Activated CD8-positive, alpha-beta memory T cell treated with anti-CD3 and anti-CD28 coated beads, Interleukin-2, amount 50 U/mL, for 24 hours (primary cell): ENCODE data around the gene NUDT1.

ENCODE experiments used
- DNase-seq: peaks from one replicate; pipeline ENCODE4 v3.0.0-alpha.2; 2020; ENCODE audit errors: extremely low read depth

The NUDT1 gene

DNA sequence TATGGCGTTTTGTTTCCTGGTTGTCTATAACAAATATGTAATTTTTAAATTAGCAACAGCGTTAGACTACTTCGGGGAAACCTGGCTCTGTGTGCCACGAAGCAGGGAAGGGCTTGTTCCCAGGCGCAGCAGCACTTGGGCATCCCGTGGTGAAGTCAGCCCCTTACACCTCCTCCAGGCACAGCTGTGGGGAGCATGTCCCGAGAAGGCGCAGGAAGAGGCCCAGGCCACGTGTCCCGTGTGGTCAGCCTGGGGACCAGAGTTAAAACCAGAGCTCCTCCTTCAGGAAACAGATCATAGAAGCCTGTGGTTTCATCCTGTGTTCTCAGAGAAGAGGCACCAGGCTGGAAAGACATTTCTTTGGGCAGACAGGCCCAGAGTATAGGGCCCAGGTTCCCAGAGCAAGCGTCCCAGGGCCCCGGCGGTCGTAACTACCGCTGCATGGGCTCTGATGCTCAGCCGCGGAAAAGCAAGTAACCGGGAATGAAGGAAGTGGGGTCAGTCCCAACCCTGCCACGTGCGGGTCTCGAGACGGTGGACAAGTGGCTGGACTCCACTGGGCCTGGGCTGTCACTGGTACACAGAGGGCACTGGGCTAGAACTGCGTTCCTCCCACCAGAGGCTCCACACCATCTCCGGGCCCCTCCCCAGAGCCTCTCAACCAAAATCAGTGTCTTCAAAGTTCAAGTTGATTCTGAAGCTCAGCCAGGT, 7.1 kb downstream of the NUDT1 start:
- no peak for DNase-seq

DNA sequence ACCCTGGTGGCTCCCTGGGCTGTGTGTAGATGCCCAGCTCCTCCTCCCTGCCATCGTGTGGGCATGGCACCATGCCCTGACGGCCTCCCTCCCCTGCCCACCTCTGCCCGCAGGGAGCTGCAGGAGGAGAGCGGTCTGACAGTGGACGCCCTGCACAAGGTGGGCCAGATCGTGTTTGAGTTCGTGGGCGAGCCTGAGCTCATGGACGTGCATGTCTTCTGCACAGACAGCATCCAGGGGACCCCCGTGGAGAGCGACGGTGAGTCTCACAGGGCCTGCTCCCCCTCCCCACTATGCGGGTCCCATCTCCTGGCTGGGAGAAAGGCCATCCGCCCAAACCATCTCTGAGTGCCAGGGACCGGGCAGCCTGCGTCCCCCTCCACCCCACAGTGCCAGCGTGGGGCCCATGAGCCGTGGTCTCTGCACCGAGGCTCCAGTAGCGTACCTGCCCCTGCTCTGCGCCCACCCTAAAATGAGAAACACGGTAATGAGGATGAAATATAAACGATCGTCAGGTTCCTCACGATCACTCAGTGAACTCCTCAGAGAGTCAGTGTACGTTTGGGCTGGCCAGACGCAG, 7.8 kb downstream of the NUDT1 start:
- no peak for DNase-seq

DNA sequence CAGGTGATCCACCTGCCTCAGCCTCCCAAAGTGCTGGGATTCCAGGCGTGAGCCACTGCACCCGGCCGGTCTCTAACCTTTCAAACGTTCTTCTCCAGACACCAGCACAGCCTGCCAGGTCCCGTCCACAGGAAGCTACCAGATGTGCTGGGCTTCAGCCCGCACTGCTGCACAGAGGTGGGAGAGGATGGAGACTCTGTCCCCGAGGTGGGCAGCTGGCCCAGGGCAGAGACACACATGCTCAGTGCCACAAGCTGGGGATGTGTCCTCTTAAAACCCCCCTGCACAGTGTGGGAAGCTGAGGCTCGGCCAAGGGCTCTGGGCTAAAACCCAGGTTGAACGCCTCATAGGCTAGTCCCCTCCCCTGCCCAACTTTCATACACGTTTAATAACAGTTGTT, 9.4 kb downstream of the NUDT1 start:
- DNase-seq: no peak

DNA sequence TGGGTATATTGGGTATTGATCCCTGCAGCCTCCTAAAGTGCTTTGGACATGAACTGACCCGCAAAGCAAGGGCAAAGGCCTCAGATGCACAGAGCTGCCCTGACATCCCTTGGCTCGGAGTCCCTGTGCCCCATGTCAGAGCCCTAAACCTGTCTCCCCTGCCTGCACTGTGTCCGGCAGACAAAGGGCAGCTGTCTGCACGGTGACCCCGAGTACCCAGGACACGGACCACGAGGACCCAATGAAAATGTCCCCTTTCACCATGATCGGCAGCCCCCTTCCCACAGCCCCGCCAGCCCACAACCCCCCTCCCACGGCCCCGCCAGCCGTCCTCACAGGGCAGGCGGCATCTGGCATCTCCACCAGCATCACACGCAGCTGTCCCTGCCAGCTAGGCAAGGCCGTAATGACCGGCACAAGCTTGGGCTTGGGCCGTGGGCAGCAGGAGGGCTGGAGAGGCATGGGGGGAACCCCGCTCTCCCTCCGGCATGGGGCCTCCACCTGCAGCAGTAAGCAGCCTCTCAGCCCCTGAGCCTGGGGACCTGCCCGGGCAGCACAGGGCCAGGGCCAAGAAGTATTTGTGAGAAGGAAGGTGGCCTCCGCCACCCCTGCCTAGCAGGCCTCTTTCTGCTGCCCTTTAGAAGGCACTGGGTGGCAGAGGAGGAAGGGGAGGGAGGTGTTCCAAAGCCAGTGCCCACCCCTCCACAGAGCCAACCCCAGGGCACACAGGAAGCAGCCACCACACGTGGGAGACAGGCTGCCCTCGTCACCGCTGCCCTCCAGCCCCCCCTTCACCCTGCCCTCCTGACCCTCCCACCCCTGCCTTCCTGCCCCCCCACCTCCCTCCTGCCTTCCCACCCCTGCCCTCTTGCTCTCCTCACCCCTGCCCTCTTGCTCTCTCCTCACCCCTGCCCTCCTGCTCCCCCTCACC, 10.1 kb downstream of the NUDT1 start:
- no peak for DNase-seq

DNA sequence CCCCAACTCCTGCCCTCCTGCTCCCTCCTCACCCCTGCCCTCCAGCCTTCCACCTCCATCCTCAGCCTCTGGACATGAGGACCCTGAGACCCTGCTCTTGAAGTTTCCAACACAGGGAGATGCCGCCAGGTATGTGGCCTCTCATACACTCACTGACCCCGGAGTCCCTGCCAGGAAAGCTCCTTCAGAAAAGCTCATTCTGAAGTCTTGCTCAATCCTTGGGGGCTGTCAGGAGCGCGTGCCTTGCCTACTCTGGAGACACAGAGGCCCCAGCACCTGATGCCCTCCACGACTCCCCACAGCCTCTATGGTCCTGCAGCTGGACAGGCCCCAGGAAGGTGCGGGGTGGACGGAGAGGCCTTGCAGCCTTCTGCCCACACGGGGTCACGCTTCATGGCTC, 11.0 kb downstream of the NUDT1 start:
- DNase-seq: no peak

DNA sequence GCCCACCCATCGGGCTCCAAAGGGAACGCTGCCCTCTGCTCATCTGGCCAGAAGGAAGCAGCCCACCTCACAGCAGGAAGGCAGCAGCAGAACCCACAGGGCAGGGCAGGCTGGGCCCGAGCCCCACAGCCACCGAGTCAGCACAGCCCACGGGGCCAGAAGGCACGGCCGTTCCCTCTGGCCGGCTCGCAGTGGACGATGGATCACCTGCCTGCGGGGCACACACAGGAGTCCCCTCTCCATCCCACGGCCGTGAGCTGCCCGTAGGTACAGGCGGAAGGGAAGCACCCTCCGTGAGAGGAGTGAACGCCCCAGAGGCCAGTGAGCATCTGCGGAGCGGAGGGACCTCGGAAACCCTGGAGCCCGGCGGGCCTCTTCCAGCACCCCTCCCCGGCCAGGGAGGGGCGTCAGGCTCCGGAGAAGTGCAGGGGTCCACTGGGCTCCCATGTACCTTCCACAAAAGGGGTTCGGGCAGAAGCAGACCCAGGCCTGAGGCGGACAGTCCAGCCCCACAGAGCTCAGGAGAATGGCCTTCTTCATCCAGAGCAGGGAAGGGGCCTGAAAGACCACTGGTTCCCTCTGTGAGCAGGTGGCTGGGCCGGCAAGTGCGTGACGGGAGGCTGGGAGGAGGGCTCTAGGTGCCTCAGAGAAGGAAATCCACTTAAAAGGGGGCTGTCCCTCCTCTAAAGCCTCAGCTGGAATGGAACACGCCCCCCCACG, 11.7 kb downstream of the NUDT1 start:
- no peak for DNase-seq

DNA sequence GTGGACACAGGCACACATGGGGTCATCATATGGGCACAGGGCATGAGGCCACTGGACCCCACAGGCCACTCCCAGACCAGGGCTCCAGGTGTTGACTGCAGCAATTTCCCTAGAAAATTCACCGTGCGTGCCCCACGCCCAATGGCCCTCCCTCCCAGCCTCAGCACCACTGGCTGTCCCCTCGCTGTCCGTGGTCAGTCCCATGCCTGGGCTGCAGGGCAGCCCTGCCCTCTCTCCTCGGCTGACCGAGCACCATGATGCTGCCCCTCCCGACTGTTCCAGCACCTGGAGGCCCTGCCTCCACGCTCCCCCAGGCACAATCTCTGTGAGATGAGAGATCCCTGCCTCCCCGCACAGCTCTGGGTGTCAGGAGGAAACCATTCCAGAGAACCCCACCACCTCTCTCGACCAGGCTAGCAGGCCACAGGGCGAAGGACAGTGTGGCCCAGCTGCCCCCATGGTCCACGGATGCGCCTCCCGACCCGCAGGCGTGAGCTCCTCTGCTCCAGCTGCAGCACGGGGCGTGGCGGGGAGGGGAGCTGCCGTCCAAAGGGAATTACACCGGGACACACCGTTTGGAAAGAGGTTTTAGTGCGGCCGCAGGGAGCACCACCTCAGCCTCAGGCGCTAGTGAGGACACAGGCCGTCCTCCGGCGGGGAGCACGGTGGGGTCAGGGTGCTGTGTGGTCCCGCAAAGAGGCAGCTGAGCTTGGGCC, 12.6 kb downstream of the NUDT1 start:
- no peak for DNase-seq

DNA sequence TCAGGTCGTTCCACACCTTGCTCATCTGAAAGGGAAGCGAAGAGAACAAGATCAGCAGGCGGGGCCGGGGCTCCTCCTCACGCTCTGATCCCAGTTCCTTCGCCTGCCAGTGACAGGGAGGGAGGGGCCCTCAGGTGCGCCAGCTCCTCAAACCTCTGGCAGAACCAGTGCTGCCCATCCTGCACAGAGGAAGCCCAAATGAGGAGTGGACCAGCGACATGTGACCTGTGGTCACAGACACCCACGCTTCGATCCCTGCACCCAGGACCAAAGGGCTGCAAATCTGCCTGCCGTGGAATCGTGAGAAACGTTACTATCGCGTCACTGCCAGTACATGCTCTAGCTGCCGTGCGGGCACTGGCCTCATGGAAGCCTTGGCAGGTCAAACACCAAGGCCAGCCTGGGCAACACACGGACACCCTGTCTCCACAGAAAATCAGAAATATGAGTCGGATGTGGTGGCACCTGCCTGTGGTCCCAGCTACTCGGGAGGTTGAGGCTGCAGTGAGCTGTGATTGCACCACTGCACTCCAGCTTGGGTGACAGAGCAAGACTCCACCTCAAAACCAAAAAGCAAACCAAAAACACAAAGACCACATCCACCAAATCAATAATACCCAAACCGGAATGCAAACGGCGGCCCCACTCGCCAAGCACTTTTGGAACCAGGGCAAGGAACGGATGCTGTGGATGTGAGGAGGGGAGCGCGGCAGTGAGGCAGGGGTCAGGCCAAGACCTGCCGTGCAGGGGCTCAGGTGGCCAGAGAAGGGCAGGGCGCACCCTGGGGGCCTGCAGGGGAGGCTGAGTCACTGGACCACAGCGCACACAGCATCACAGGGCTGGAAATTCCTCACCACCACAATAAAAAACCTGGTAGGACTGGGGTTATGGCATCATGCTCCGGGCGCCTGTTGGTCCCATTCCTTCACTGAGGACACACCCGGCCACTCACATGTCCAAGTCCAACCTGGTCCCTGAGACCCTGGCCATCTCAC, 13.4 kb downstream of the NUDT1 start:
- no peak for DNase-seq

DNA sequence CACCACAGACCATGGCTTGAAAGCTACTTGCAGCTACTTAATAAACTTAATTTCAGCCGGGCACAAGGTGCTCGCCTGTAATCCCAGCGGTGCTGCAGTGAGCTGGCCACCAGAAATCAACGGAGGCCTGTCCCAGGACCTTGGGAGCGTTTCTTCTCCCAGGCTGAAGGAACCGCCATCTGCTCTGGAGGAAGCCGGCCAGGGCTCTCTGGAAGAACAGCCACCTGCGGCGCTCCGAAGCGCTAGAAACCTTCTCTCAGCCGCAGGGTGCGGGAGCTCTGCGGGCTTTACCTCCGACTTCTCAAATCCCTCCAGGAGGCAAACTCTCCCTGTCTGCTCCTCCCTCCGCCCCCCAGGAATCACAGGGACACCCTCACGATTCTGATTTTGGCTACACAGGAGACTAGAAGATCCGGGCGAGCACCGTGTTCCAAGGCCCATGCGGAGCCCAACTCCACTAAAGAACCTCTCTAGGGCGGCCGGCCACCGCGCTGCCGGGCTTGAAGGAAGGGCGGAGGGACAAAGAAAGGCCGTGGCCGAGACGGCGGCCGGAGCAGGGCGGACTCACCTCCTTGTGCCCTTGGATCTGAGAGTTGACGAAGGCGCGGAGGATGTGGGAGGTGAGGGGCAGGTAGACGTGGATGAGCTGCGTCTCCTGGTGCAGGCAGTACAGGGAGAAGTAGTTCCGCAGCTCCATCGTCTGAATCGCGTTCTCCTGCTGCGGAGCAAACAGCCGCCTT, 14.4 kb downstream of the NUDT1 start:
- DNase-seq: no peak

DNA sequence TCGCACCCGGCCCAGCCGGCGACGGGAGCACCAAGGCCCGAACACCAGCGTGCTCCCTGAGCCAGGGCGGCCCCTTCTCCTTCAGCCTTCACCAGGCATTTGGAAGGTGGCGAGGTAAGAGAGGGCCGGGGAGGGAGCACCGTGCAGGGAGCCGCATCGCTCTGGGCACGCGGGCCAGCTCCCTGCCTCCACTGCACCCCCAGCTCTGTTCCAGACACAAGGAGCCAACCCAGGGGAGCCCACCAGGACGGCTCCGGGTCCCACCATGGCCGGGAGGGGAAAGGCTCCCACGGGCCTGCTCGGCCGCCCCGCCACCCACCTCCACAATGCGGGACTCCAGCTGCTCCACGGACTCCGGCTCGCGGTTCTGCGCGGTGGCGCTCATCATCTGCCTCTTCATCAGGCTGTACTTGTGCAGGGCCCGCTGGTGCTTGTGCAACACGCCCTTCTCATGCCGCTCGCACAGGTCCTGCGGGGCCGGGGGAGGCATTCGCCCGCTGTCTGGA, 15.1 kb downstream of the NUDT1 start:
- DNase-seq: no peak

DNA sequence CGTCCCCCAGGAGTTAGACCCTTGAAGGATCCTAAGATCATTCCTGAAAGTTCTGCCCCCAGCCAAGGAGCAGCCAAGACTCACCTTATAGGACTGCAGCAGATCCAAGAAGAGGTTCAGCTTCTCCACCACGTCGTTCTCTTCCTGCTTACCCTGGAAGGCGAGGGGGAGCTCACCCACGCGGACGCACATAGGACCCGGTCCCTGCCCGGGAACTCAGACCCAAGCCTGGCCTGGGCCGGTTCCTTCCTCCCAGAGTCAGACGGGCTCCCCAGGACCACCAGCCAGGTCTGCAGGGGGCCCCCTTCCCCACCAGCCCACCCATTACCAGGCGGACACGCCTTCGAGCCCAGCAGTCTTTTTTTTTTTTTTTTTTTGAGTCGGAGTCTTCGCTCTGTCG, 15.6 kb downstream of the NUDT1 start:
- no peak for DNase-seq

DNA sequence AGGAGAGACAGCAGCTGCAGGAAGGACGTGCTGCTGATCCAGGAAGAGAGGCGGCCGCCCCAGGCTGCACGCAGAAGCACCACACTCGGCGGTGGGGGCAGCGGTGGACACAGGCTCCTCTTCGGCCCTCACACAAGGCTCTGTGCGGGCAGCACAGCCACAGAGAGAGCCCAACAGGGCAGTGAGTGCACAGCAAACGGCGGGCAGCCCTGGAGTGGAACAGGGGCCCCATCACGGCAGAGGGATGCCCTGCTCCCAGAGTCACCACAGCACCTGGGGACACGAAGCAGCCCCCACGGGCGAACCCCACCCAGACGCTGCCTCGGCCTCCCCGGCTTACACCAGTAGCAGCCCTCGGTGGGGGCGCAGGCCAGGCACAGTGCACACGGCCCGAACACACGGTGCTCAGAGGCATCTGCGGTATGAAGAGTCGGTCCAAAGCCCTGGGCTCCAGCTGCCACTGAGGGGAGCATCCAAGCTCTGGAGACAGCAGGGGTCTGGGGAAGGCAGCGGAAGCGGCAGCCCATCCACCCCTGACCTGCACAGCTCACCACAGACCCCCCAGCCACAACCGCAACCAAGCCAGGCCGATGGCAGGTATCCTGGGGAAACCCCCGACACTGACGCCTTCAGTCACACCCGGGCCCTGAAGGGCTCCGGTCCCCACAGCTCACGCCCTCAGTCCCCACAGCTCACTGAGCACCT, 16.8 kb downstream of the NUDT1 start:
- DNase-seq: no peak

DNA sequence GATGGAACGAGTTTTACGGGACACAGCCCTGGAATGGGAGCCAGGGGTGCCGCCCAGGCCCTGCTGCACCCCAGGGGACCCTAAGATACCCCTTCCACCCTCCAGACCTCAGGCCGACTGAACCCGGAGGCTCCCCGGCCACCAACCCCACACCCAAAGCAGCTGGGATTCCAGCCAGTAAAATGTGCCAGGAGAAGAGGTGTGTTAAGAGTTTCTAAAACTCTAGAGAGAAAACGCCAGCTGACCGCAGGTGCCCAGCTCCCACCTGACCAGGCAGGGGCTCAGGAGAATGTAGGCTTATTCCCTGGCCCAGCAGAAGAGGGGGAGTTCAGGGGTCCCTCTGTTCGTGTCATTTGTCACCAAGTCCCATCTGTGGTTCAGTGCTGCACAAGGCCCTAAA, 17.5 kb downstream of the NUDT1 start:
- DNase-seq: no peak

DNA sequence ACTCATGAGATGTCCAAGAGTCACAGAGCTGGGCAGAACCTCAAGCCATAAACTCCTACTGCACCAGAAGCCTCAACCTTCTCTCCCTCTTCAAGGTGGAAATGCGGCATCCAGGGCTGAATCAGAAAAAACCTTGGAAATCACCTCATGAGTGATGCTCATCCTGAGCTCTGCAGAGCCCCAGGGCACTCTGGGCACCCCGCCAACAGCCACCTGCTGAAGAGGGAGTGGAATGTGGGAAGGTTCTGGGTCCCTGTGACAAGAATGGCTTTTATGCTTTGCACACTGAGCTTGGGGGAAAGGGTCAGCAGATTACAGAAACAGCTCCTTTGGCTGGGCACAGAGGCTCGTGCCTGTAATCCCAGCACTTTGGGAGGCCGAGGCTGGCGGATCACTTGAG, 18.8 kb downstream of the NUDT1 start:
- no peak for DNase-seq

DNA sequence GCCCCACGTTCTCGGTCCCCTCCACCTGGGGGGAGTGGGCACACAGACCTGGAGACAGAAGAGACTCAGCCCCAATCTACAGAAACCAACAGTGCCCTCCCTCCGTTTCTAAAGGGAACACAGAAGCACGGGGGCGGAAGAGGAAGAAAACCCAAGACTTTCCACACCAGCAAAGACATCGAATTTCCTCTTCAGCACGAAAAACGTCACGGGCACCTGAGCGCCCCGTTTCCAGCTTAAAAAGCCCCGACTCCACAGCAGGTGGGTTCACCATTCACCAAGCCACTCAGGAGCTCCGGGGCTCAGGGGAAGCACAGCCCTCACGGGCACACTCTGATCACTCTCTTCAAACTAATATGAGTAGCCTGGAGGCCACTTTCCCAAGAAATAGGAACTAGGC, 19.6 kb downstream of the NUDT1 start:
- no peak for DNase-seq

DNA sequence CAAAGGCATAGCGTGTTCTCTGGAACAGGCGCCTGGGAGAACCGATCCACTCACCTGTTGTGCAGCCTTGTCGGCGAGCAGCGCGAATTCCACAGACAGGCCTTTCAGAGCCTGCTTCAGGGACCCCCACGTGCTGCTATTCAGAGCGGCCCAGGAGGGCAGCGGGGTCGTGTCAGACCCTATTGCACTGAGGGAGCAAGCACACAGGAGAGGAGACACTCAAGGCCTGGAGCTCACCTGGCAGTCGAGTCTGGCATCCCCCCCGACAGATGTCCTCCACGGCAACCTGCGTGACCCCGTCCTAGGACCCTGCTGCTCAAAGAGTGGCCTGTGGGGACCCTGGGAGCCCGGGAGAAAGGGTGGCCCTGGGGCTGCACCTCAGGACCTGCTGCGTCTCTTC, 21.1 kb downstream of the NUDT1 start:
- DNase-seq: no peak

DNA sequence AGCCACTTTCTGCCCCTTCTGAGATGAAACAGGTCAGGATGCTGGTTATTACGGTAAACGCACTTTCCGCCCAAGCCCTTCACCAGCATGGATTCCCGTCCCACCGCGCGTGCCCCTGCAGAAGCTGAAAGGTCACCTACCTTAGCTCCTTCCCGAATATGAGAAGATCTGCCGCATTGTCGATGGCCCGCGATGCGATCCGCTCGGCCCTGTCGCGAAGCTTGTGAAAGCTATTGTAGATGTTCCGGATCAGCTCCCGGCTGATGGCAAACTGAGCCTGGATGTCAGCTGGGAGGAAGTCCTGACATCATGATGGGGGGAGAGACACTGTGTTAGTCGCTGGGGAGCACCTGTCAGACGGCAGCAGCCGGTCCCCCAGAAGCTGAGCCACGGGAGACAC, 22.1 kb downstream of the NUDT1 start:
- no peak for DNase-seq

DNA sequence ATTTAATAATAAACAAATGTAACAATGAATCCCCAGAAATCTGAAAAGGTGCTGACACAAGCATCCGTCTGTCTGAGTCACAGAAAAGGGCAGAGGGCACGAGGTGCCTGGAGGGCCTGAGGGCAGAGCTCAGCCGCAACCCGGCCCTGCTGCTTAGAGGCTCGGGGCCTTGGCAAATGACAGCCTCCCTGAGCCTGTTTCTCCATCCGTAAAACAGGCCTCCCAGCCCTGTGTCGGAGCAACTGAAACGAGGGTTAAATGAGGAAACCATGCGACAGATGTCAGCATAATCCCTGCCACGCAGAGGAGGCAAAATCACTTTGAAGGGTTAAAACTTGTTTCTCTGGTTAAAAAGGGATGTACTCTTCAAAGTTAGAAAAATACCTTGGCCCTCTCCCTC, 24.9 kb downstream of the NUDT1 start:
- DNase-seq: no peak
